OCI-LY7 (cell line): ENCODE data around the gene AFF3.

Experiments
- EZH2phosphoT487 ChIP-seq: fragments of 200-600 bp; sonication (generic); IDR thresholded peaks from 2 replicates; pipeline ENCODE4 v1.6.1; 2018; ENCODE audit warnings: low read depth, borderline replicate concordance, mild to moderate bottlenecking, mixed run types, antibody characterized with exemption, low read length, moderate library complexity, mixed read lengths
- TF ChIP-seq, protein P1 (sequence below): fragments of 200-600 bp; sonication (generic); conservative IDR thresholded peaks from 2 replicates; pipeline ENCODE4 v1.5.1; 2014; ENCODE audit warnings: mild to moderate bottlenecking, antibody characterized with exemption, low read length, moderate library complexity, mixed read lengths

- TF ChIP-seq, protein P1, sequence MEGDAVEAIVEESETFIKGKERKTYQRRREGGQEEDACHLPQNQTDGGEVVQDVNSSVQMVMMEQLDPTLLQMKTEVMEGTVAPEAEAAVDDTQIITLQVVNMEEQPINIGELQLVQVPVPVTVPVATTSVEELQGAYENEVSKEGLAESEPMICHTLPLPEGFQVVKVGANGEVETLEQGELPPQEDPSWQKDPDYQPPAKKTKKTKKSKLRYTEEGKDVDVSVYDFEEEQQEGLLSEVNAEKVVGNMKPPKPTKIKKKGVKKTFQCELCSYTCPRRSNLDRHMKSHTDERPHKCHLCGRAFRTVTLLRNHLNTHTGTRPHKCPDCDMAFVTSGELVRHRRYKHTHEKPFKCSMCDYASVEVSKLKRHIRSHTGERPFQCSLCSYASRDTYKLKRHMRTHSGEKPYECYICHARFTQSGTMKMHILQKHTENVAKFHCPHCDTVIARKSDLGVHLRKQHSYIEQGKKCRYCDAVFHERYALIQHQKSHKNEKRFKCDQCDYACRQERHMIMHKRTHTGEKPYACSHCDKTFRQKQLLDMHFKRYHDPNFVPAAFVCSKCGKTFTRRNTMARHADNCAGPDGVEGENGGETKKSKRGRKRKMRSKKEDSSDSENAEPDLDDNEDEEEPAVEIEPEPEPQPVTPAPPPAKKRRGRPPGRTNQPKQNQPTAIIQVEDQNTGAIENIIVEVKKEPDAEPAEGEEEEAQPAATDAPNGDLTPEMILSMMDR = no peak
- TF ChIP-seq EZH2phosphoT487 = no peak
Measured at GRCh38 chr2:99858951-99859596, 283.3 kb downstream of the AFF3 start.
